Fibroblast of mammary gland (primary cell): Measurements from ENCODE around the gene DUSP6.

Experiments
- DNase-seq: peaks from one replicate; pipeline ENCODE4 v3.0.0-alpha.2; 2010; ENCODE audit warnings: low read depth
- H3K4me3 ChIP-seq: 2 replicates; pipeline ENCODE4 v1.5.1; 2011; ENCODE audit warnings: low read depth, mild to moderate bottlenecking, low read length, moderate library complexity; ENCODE audit not compliant: control insufficient read depth
- CTCF ChIP-seq: conservative IDR thresholded peaks from 2 replicates; pipeline ENCODE4 v1.5.1; 2011; ENCODE audit warnings: low read depth, low read length, inconsistent platforms; ENCODE audit not compliant: control insufficient read depth, insufficient read depth

The DUSP6 gene

DNA sequence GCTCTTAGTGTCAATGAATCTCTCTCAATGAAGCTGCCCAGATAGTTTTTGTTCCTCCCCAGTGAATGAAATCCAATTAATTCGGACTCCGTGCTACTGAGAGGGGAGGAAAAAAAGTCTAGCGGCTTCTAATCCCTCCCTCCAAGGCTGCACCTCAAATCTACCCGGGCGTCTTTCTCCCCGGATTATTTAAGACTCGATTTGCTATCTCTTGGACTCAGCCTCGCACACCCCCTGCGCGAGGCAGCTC lies 134 bp downstream of the DUSP6 start:
- peak overlapping the region; percentile 74 for H3K4me3 ChIP-seq
- DNase-seq, result no peak
- no peak for TF ChIP-seq CTCF

GRCh38 chr12:89351489-89352241 lies 636 bp downstream of the DUSP6 start:
- no peak for DNase-seq
- peak overlapping the region; percentile 74 for H3K4me3 ChIP-seq

DNA sequence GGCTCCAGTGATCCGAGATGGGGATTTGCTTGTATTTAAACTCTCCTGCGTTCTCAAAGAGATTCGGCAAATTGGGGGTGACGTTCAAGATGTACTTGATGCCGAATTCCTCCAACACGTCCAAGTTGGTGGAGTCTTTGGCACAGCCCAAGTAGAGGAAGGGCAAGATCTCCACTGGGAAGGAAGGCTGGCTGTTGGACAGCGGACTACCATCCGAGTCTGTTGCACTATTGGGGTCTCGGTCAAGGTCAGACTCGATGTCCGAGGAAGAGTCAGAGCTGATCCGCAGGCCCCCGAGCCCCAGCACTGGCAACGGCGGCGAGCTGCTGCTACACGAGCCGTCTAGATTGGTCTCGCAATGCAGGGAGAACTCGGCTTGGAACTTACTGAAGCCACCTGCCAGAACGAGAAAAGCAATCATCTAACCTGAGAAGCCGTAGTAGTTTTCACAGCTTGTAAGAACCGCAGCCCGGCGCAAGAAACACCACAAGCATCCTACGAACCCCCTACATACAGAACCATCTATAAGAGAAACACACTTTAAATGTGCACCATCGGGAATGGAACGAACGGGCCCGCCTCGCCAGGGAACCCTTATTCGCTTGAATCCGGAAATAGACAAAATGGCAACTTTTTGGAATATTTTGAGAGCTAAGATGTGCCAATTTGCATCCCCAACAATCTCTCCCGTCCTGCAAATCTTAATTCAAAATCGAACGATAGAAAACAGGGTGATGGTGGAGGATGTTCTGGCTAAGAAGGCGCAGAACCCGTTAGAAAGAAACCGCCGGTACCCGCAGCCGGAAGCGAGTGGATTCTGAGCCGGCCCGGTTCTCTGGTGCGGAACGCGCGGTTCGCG lies 1.4 kb downstream of the DUSP6 start:
- TF ChIP-seq CTCF, result no peak
- H3K4me3 ChIP-seq, result peak overlapping the region; percentile 74
- peak; percentile 35 for DNase-seq

More at GRCh38 chr12:89351489-89352241, 636 bp downstream of the DUSP6 start:
- TF ChIP-seq CTCF, result no peak

GRCh38 chr12:89350260-89350629 lies 2.1 kb downstream of the DUSP6 start:
- no peak for DNase-seq
- no peak for TF ChIP-seq CTCF
- H3K4me3 ChIP-seq, result peak overlapping the region; percentile 74

GRCh38 chr12:89349814-89350213 lies 2.5 kb downstream of the DUSP6 start:
- H3K4me3 ChIP-seq, result peak overlapping the region; percentile 74
- TF ChIP-seq CTCF, result no peak
- peak; percentile 77 for DNase-seq

GRCh38 chr12:89348894-89349699 lies 3.2 kb downstream of the DUSP6 start:
- TF ChIP-seq CTCF, result no peak
- H3K4me3 ChIP-seq, result peak overlapping the region; percentile 74

More at GRCh38 chr12:89348894-89349699, 3.2 kb downstream of the DUSP6 start:
- no peak for DNase-seq
